Natural killer cell (primary cell): ENCODE data around the gene PTPRN2. TPM values are rescaled to one million over a fixed set of nuclear protein-coding genes. Genes with fewer than 3 reads are reported as not detected.

Experiments used
- ATAC-seq, 3 donors: fragments of 150-1000 bp in 2 of 3; fragments of 200-7000 bp in 1 of 3; cut with Tn5 transposase; 1 replicate in 1 of 3; 2 replicates in 2 of 3; pipeline ENCODE4 v1.10.0; 2021; ENCODE audit warnings: mild to moderate bottlenecking in 2 of 3, moderate library complexity in 2 of 3
- DNase-seq, 2 donors: peaks; one replicate each; pipeline versions ENCODE4 v3.0.0 to v3.0.0-alpha.2; 2013 to 2021; ENCODE audit warnings: mixed read lengths in 1 of 2
- H3K27ac ChIP-seq: one replicate; pipeline ENCODE4 v1.5.1; 2013; ENCODE audit warnings: mild to moderate bottlenecking, low read length
- H3K27me3 ChIP-seq: one replicate; pipeline ENCODE4 v1.6.1; 2013; ENCODE audit warnings: low read length; ENCODE audit not compliant: control insufficient read depth, insufficient read depth
- H3K36me3 ChIP-seq: one replicate; pipeline ENCODE4 v1.6.1; 2013; ENCODE audit warnings: low read length; ENCODE audit not compliant: control insufficient read depth, insufficient read depth
- H3K4me1 ChIP-seq: one replicate; pipeline ENCODE4 v1.6.1; 2013; ENCODE audit warnings: low read length; ENCODE audit not compliant: control insufficient read depth, insufficient read depth
- H3K4me3 ChIP-seq: one replicate; pipeline ENCODE4 v1.5.1; 2013; ENCODE audit warnings: low read length
- H3K9me3 ChIP-seq: one replicate; pipeline ENCODE4 v1.6.1; 2013; ENCODE audit warnings: low read length; ENCODE audit not compliant: control insufficient read depth, insufficient read depth
- H3K27ac Mint-ChIP-seq, 2 donors: one replicate each; pipeline ENCODE4 v1.8.0; 2022; ENCODE audit warnings: mild to moderate bottlenecking in 2 of 2, mixed read lengths in 2 of 2, moderate library complexity in 1 of 2
- H3K27me3 Mint-ChIP-seq, 2 donors: one replicate each; pipeline ENCODE4 v1.8.0; 2022; ENCODE audit warnings: low read depth in 2 of 2, mixed read lengths in 2 of 2
- H3K36me3 Mint-ChIP-seq: one replicate; pipeline ENCODE4 v1.8.0; 2022; ENCODE audit warnings: mixed read lengths
- H3K4me1 Mint-ChIP-seq, 2 donors: one replicate each; pipeline ENCODE4 v1.8.0; 2022; ENCODE audit warnings: mixed read lengths in 2 of 2
- H3K4me3 Mint-ChIP-seq: one replicate; pipeline ENCODE4 v1.8.0; 2022; ENCODE audit warnings: mild to moderate bottlenecking, moderate library complexity, mixed read lengths
- H3K9me3 Mint-ChIP-seq, 2 donors: one replicate each; pipeline ENCODE4 v1.8.0; 2022; ENCODE audit warnings: mixed read lengths in 2 of 2
- CTCF ChIP-seq: fragments of 200-600 bp; IDR thresholded peaks from one replicate; pipeline ENCODE4 v1.8.0; 2022; ENCODE audit warnings: antibody characterized with exemption
- WGBS: methylation state at CpG from one replicate; pipeline ENCODE4 v1.1.7; 2013; ENCODE audit warnings: missing lambda C conversion rate; ENCODE audit not compliant: insufficient coverage; 5-methylcytosine and 5-hydroxymethylcytosine counted together
- intact Hi-C: fragments of 100-400 bp; cut with micrococcal nuclease; formaldehyde crosslinking; loops from one replicate; pipeline ENCODE4 v1.14.2; 2022
- total RNA-seq, 4 donors: library from RNA; stranded (reverse); fragments of 120-200 nt in 1 of 4; gene quantifications; one replicate each; pipeline versions ENCODE4 v1.2.3 to v1.2.4, GENCODE V29; 2013 to 2022

PTPRN2 gene
- total RNA-seq, 3 donors from 2014 or later (not counting 1 experiment from before 2014, with no cell fraction given), result 1.3 to 2.5 (median 1.9) TPM

- no peak for TF ChIP-seq CTCF
- H3K27me3 ChIP-seq, result no peaks in the 10 kb centered on the region
- H3K9me3 Mint-ChIP-seq, result peaks cover 0 to 4% of the 10 kb centered on the region in 2 donors
- no peak overlapping the region for H3K27ac Mint-ChIP-seq
- H3K27ac ChIP-seq, result no peak overlapping the region
- WGBS, result 85% methylated on average over 4 of the region's 5 CpGs
- ATAC-seq (no peak), DNase-seq (no peak)
- no peaks in the 10 kb centered on the region for H3K36me3 Mint-ChIP-seq
- no peaks in the 10 kb centered on the region for H3K36me3 ChIP-seq
- H3K4me1 Mint-ChIP-seq, result no peaks in the 10 kb centered on the region
- peaks cover 36% of the 10 kb centered on the region for H3K9me3 ChIP-seq
- intact Hi-C loops, result no loop called here
- H3K4me3 Mint-ChIP-seq, result no peak overlapping the region
- no peaks in the 10 kb centered on the region for H3K4me1 ChIP-seq
- H3K4me3 ChIP-seq, result no peak overlapping the region
- H3K27me3 Mint-ChIP-seq, result no peaks in the 10 kb centered on the region
Measured at GRCh38 chr7:157971501-157971900, 616.1 kb downstream of the PTPRN2 start.

GRCh38 chr7:157970744-157971143 lies 616.9 kb downstream of the PTPRN2 start:
- H3K4me1 ChIP-seq, result no peaks in the 10 kb centered on the region
- peaks cover 0 to 4% of the 10 kb centered on the region in 2 donors for H3K9me3 Mint-ChIP-seq
- H3K4me3 Mint-ChIP-seq, result no peak overlapping the region
- no peaks in the 10 kb centered on the region for H3K27me3 ChIP-seq
- intact Hi-C loops, result no loop called here
- no peak for DNase-seq
- H3K36me3 Mint-ChIP-seq, result no peaks in the 10 kb centered on the region
- H3K27ac ChIP-seq, result no peak overlapping the region
- H3K36me3 ChIP-seq, result no peaks in the 10 kb centered on the region
- H3K4me1 Mint-ChIP-seq, result no peaks in the 10 kb centered on the region
- no peaks in the 10 kb centered on the region for H3K27me3 Mint-ChIP-seq
- 67% methylated on average over 3 of the region's 3 CpGs for WGBS
- H3K27ac Mint-ChIP-seq, result no peak overlapping the region
- H3K9me3 ChIP-seq, result peaks cover 34% of the 10 kb centered on the region
- no peak overlapping the region for H3K4me3 ChIP-seq
- ATAC-seq, result no peak
- TF ChIP-seq CTCF, result no peak

GRCh38 chr7:157969995-157970394 lies 617.6 kb downstream of the PTPRN2 start:
- no peak overlapping the region for H3K4me3 ChIP-seq
- H3K27ac ChIP-seq, result no peak overlapping the region
- no peak for TF ChIP-seq CTCF
- H3K4me1 ChIP-seq, result no peaks in the 10 kb centered on the region
- Mint-ChIP-seq H3K36me3 (no peaks in the 10 kb centered on the region), H3K27ac (no peak overlapping the region), H3K4me3 (no peak overlapping the region), H3K27me3 (no peaks in the 10 kb centered on the region), H3K9me3 (peaks cover 0 to under 1% of the 10 kb centered on the region in 2 donors), H3K4me1 (no peaks in the 10 kb centered on the region)
- no peak for DNase-seq
- H3K36me3 ChIP-seq, result no peaks in the 10 kb centered on the region
- no peak for ATAC-seq
- intact Hi-C loops, result no loop called here
- no peaks in the 10 kb centered on the region for H3K27me3 ChIP-seq
- peaks cover 27% of the 10 kb centered on the region for H3K9me3 ChIP-seq
- 82% methylated on average over 2 of the region's 2 CpGs for WGBS

- Mint-ChIP-seq H3K9me3 (no peaks in the 10 kb centered on the region), H3K36me3 (no peaks in the 10 kb centered on the region), H3K27ac (no peak overlapping the region), H3K27me3 (no peaks in the 10 kb centered on the region), H3K4me3 (no peak overlapping the region), H3K4me1 (no peaks in the 10 kb centered on the region)
- peaks cover 12% of the 10 kb centered on the region for H3K9me3 ChIP-seq
- H3K4me1 ChIP-seq, result no peaks in the 10 kb centered on the region
- no peak for TF ChIP-seq CTCF
- no peak for ATAC-seq
- intact Hi-C loops, result no loop called here
- no peaks in the 10 kb centered on the region for H3K27me3 ChIP-seq
- H3K27ac ChIP-seq, result no peak overlapping the region
- no peaks in the 10 kb centered on the region for H3K36me3 ChIP-seq
- 90% methylated on average over 1 of the region's 1 CpG for WGBS
- H3K4me3 ChIP-seq, result no peak overlapping the region
- no peak for DNase-seq
Measured at GRCh38 chr7:157966490-157966889, 621.1 kb downstream of the PTPRN2 start.
